ENCODE data around the gene KIF3B.
"Not testable (repeated sequence)": the region's sequence is repeated elsewhere in the genome, so short reads cannot be mapped to it uniquely, and the experiment has no call there.

The KIF3B gene

DNA sequence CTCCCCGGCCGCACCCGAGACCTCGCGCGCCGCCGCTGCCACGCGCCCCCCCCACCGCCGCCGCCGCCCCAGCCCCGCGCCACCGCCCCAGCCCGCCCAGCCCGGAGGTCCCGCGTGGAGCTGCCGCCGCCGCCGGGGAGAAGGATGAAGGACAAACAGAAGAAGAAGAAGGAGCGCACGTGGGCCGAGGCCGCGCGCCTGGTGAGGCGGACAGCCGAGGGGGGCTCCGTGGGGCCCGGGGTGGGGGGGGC is 81.1 kb downstream of the KIF3B start:
- H3K27me3 Mint-ChIP-seq: no peaks in the 10 kb centered on the region
- no peaks in the 10 kb centered on the region for H3K9me3 Mint-ChIP-seq (ENCODE audit: low read depth)
- H3K4me1 Mint-ChIP-seq (ENCODE audit: low read depth): peaks cover 61% of the 10 kb centered on the region
- H3K27ac Mint-ChIP-seq: no peak overlapping the region
- H3K36me3 Mint-ChIP-seq: peaks cover 6% of the 10 kb centered on the region
- H3K4me3 Mint-ChIP-seq: peak overlapping the region; percentile 96

DNA sequence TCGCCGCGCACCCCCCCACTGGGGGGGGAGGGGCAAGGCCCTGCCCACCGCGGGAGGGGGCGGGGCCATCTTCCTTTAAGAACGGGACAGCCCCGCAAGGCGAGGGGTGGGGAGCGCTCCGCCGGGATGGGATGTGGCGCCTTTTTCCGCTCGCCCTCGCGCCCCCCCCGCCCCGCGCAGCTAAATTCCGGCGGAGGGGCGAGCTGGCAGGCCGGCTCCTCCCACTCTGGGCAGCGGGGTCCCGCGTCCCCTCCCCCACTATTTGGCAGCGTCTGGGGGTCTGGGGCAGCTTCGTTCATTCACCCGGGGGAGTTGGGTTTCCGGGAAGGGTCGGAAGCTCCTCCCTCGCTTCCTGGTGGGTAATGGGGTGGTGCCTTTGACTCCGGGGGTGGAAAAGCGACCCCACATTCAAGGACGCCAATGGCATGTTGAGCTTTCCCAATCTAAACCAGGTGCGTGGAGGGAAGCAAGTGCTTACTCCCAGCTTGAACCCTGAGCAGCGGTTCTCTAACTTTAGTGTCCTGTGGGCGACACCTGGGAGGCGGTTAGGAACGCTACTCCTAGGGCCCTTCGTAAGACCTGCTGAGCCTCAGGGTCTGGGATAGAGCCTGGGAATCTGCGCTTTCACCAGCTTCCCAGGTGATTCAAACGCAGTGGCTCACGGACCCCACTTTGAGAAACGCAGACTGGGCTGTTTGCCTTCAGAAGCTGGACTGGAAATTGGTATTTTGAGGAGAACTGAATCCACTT is 81.6 kb downstream of the KIF3B start:
- H3K4me1 Mint-ChIP-seq (ENCODE audit: low read depth): peaks cover 66% of the 10 kb centered on the region
- no peaks in the 10 kb centered on the region for H3K9me3 Mint-ChIP-seq (ENCODE audit: low read depth)
- H3K27ac Mint-ChIP-seq: peak overlapping the region; percentile 93
- H3K36me3 Mint-ChIP-seq: peaks cover 6% of the 10 kb centered on the region
- no peaks in the 10 kb centered on the region for H3K27me3 Mint-ChIP-seq
- peak overlapping the region; percentile 96 for H3K4me3 Mint-ChIP-seq

DNA sequence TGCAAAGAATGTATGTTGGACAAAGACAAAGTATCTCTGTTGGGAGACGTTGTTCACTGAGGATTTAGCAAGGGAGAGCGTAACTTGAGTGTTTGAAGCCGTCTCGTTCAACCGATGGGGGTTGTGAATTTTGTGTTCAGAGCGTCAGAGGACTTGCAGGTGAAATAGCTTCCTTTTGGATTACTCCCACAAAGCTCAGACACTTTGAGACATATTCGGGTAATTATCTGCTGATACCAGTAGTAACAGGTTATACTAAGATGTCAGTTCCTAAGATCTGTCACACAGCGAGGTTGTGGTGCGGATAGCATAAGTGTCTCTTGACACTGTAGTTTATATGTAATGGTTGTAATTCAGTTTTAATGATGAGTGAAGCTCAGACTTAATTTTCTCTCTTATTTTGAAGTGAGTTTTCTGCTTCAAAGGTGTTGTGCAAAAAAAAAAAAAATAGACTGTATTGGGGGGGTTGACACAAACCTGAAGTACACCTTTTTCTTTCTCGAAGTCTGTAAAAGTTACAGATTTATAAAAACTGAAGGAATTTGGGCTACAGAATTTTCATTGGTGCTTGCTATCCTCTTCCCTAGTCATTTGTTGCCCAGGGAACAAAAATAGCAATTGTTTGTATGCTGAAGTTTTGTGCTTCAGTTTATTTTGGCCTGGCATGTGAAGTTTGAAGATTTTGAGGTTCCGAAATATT is 82.3 kb downstream of the KIF3B start:
- Mint-ChIP-seq H3K36me3 (peaks cover 6% of the 10 kb centered on the region), H3K4me1 (ENCODE audit: low read depth) (peaks cover 68% of the 10 kb centered on the region), H3K9me3 (ENCODE audit: low read depth) (no peaks in the 10 kb centered on the region), H3K27ac (peak overlapping the region; percentile 93), H3K4me3 (peak overlapping the region; percentile 96), H3K27me3 (no peaks in the 10 kb centered on the region)

DNA sequence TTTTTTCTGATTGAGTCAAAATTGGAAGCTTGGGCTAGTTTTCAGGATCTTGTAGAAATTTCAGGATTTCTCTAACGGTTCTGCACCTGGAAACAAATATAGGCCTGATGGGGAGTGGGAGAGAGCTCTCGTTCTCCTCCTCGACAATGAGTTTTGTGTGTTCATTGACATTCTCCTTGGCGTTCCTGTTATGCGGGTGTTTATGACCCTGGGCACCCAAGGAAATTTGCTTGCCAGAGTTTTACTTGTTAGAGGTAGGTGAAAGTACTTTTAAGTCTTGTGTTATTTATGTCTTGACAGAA is 82.8 kb downstream of the KIF3B start:
- Mint-ChIP-seq H3K4me1 (ENCODE audit: low read depth) (peaks cover 68% of the 10 kb centered on the region), H3K27me3 (no peaks in the 10 kb centered on the region), H3K27ac (peak overlapping the region; percentile 93), H3K9me3 (ENCODE audit: low read depth) (no peaks in the 10 kb centered on the region), H3K4me3 (peak overlapping the region; percentile 96), H3K36me3 (peaks cover 6% of the 10 kb centered on the region)

DNA sequence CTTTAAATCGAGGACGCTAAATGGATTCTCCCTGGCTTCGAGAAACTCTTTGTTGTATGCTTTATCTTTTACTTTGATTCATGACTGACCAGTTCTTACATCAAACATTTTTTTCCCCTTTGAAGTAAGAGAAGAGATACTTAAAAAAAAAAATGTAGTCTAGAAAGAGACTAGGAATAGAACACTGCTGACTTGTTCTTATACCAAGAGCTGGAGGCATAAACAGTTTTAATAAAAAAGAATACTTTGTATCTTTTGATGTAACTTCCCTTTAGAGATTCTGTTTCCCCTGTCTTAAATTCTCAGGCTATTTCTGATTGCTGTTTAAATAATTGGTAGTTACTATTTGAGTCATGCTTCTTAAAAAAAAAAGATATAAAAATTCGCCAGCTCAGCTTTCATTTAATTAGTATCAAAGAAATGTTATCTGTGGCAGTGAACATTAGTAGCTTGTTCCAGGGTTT is 85.5 kb downstream of the KIF3B start:
- H3K27me3 Mint-ChIP-seq: no peaks in the 10 kb centered on the region
- H3K27ac Mint-ChIP-seq: peak overlapping the region; percentile 67
- no peaks in the 10 kb centered on the region for H3K9me3 Mint-ChIP-seq (ENCODE audit: low read depth)
- peaks cover 6% of the 10 kb centered on the region for H3K36me3 Mint-ChIP-seq
- peak overlapping the region; percentile 96 for H3K4me3 Mint-ChIP-seq
- H3K4me1 Mint-ChIP-seq (ENCODE audit: low read depth): peaks cover 81% of the 10 kb centered on the region

DNA sequence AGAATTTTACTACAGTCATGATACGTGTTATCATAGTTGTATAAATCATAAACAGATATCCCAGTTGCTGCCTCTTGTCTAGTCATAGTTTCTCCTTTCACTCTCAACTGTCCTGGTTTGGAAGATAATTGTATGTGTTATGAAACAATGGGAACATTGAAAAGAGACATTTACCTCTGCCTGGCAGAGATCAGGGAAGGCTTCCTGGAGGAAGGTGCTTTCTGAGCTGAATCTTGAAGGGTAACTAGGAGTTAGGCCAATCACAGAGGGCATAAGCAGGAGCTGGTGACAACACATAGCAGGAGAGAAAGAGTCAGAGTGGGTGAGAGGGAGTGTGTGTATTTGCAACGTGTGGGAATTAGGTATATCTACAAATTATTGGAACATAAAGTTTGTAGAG is 86.0 kb downstream of the KIF3B start:
- peak overlapping the region; percentile 96 for H3K4me3 Mint-ChIP-seq
- H3K9me3 Mint-ChIP-seq (ENCODE audit: low read depth): no peaks in the 10 kb centered on the region
- peaks cover 87% of the 10 kb centered on the region for H3K4me1 Mint-ChIP-seq (ENCODE audit: low read depth)
- peaks cover 6% of the 10 kb centered on the region for H3K36me3 Mint-ChIP-seq
- peak overlapping the region; percentile 67 for H3K27ac Mint-ChIP-seq
- H3K27me3 Mint-ChIP-seq: no peaks in the 10 kb centered on the region

DNA sequence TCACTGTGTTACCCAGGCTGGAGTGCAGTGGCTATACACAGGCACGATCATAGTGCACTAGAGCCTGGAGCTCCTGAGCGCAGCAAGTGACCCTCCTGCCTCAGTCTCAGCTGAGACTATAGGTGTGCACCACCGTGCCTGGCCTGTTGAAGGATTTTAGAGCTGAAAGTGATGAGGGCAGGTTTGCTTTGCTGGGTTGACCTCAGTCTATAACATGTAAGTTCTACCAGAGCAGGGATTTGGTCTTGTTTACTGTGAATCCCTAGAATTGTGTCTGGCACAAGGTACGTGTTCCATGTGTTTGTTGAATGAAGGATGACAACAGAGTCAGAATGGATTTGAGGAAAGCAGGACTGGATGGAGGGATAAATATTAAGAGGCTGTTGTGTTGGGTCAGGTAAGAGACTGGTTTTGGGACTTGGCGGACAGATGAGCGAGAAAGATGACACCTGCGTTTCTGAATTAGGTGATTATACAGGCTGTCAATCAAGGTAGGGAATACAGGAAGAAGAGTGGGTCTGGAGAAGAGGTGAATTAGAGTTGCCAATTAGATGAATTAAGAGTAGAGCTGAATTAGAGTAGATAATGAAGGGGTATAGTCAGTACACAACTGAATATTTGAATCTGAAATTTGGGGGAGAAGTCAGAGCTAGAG is 87.2 kb downstream of the KIF3B start:
- peak overlapping the region; percentile 30 for H3K4me3 Mint-ChIP-seq
- peak overlapping the region; percentile 22 for H3K27ac Mint-ChIP-seq
- no peaks in the 10 kb centered on the region for H3K9me3 Mint-ChIP-seq (ENCODE audit: low read depth)
- peaks cover 2% of the 10 kb centered on the region for H3K36me3 Mint-ChIP-seq
- peaks cover 88% of the 10 kb centered on the region for H3K4me1 Mint-ChIP-seq (ENCODE audit: low read depth)
- no peaks in the 10 kb centered on the region for H3K27me3 Mint-ChIP-seq

DNA sequence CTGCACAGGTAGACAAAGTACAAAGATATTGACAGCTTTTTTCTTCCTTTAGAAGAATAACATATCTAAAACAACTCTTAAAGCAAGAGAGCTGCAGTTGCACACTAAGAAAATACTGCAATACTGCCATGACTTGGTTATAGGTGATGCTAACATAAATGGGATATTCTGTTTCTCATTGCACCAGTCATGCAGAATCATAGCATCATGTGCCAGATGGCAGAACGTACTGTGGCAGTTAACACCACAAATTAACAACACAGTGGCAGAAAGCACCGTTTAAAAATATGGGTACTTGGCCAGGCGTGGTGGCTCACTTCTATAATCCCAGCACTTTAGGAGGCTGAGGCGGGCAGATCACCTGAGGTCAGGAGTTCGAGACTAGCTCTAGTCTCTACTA is 88.1 kb downstream of the KIF3B start:
- peak overlapping the region; percentile 22 for H3K27ac Mint-ChIP-seq
- no peaks in the 10 kb centered on the region for H3K36me3 Mint-ChIP-seq
- peak overlapping the region; percentile 30 for H3K4me3 Mint-ChIP-seq
- H3K27me3 Mint-ChIP-seq: no peaks in the 10 kb centered on the region
- no peaks in the 10 kb centered on the region for H3K9me3 Mint-ChIP-seq (ENCODE audit: low read depth)
- peaks cover 82% of the 10 kb centered on the region for H3K4me1 Mint-ChIP-seq (ENCODE audit: low read depth)

DNA sequence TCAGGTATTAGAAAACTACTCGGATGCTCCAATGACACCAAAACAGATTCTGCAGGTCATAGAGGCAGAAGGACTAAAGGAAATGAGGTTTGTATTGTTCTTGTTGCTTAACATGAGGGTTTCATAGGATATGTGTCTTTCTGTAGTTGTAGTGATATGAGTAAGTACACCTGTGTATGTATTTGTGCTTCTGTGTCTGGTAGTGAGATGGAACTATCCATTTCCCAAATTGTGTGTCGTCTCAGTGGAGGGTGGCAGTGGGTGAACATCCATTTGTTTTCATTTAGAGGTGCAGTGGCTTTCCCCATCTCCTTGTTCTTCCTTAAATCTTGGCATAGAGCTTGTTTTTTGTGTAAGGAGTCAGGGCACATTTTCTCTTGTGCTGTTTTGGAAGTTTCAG is 88.9 kb downstream of the KIF3B start:
- H3K36me3 Mint-ChIP-seq: no peaks in the 10 kb centered on the region

DNA sequence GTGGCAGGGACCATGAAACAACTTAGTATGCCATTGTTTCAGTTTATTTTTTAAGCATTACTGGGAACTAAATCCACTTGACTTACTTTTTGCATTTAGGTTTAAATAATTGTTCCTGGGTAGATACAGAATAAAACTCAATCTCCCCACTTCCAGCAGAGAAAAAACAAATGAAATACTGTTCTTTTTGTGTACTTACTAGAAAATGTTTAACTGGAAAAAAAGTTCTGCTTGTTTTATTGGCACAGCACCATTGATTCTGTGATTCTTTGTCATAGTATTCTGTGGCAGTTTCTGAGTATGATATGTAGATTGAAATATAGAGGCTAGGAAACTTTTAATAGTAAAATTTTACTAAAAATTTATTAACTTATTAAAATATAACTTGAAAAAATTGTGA is 90.9 kb downstream of the KIF3B start:
- Mint-ChIP-seq H3K27me3 (no peaks in the 10 kb centered on the region), H3K4me1 (ENCODE audit: low read depth) (peaks cover 59% of the 10 kb centered on the region), H3K4me3 (no peak overlapping the region), H3K9me3 (ENCODE audit: low read depth) (no peaks in the 10 kb centered on the region), H3K27ac (peak overlapping the region; percentile 34), H3K36me3 (no peaks in the 10 kb centered on the region)

More for the DNA sequence above, 88.9 kb downstream of the KIF3B start:
- H3K4me3 Mint-ChIP-seq: peak overlapping the region; percentile 46
- H3K9me3 Mint-ChIP-seq (ENCODE audit: low read depth): no peaks in the 10 kb centered on the region
- H3K27ac Mint-ChIP-seq: peak overlapping the region; percentile 74
- H3K27me3 Mint-ChIP-seq: no peaks in the 10 kb centered on the region
- H3K4me1 Mint-ChIP-seq (ENCODE audit: low read depth): peaks cover 77% of the 10 kb centered on the region

DNA sequence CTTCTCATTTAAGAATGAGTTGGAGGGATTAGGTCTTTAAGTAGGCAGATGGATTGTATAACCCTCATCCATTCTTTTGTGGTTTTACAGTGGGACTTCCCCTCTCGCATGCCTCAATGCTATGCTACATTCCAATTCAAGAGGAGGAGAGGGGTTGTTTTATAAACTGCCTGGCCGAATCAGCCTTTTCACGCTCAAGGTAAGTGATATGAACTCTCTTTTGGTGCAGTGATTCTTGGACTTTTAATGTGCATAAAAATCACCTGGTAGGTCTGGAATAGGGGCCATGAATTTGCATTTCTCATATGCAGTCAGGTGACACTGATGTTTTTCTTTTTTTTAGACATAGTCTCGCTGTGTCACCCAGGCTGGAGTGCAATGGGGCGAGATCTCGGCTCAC is 91.5 kb downstream of the KIF3B start:
- Mint-ChIP-seq H3K9me3 (ENCODE audit: low read depth) (no peaks in the 10 kb centered on the region), H3K4me3 (peak overlapping the region; percentile 0), H3K27ac (peak overlapping the region; percentile 62), H3K36me3 (no peaks in the 10 kb centered on the region), H3K4me1 (ENCODE audit: low read depth) (peaks cover 53% of the 10 kb centered on the region), H3K27me3 (no peaks in the 10 kb centered on the region)

DNA sequence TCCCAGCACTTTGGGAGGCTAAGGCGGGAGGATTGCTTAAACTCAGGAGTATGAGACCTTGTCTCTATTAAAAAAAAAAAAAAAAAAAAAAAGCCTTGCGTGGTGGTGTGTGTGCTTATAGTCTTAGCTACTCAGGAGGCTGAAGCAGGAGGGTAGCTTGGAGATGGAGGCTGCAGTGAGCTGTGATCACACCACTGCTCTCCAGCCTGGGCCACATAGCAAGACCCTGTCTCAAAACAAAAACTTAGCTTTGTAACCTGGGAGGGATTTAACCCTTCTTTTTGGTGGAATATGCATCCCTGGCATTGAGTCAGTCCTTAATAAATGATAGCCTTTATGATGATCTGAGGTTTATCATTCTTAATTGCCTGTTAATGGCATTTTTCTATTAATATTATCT is 93.4 kb downstream of the KIF3B start:
- Mint-ChIP-seq H3K4me3 (no peak overlapping the region), H3K9me3 (ENCODE audit: low read depth) (no peaks in the 10 kb centered on the region), H3K36me3 (no peaks in the 10 kb centered on the region), H3K27me3 (no peaks in the 10 kb centered on the region), H3K27ac (no peak overlapping the region), H3K4me1 (ENCODE audit: low read depth) (peaks cover 33% of the 10 kb centered on the region)

DNA sequence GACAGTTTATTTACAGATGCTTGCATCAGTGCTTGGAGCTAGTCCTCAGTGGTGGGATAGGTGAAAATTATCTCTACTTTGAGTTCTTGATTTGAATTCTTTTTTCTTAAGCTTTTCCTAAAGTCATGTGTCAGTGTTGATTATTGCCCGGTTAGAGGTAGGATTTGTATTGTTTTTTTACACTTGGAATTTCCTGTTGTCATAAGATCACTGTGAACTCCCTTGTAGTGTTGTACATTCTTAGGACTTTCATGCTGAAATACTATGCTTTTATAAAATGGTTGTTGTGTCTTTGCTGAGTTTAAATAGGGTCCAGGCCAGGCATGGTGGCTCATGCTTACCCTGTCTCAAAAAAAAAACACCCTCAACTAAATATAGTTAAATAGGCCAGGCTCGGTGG is 101.0 kb downstream of the KIF3B start:
- H3K36me3 Mint-ChIP-seq: no peaks in the 10 kb centered on the region
- H3K27me3 Mint-ChIP-seq: no peaks in the 10 kb centered on the region
- H3K27ac Mint-ChIP-seq: peak overlapping the region; percentile 46
- no peak overlapping the region for H3K4me3 Mint-ChIP-seq
- no peaks in the 10 kb centered on the region for H3K9me3 Mint-ChIP-seq (ENCODE audit: low read depth)
- peaks cover 14% of the 10 kb centered on the region for H3K4me1 Mint-ChIP-seq (ENCODE audit: low read depth)

DNA sequence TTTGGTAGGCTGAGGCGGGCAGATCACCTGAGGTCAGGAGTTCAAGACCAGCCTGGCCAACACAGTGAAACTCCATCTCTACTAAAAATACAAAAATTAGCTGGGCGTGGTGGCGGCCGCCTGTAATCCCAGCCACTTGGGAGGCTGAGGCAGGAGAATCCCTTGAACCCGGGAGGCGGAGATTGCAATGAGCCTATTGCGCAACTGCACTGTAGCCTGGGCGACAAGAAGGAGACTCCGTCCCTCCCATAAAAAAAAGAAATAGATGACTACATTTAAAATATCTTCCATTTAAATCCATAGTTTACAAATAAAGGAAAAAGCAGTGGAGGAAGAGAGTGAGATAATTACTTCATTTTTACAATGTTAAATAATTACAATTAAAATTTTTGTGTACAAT is 102.6 kb downstream of the KIF3B start:
- H3K4me3 Mint-ChIP-seq; H3K27ac Mint-ChIP-seq; H3K27me3 Mint-ChIP-seq; H3K9me3 Mint-ChIP-seq (ENCODE audit: low read depth); H3K36me3 Mint-ChIP-seq: not testable (repeated sequence)
- peaks cover 29% of the 10 kb centered on the region for H3K4me1 Mint-ChIP-seq (ENCODE audit: low read depth)

DNA sequence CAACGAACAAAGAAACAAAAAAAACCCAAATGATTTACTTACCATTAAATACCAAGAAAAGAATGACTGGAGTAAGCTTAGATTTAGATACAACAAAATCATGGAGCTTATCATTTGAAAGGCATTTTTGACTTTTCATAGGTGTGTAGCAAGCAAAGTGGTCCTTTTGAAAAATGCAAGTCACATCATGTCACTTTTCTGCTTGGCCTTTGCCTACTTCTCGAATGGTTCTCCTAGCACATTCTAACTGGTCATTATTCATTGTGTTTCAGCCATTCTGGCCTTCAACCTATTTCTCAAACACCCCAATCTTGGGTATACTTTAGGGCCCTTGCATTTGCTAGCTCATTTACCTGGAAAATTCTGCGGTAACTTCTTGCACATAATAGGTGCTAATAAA is 103.3 kb downstream of the KIF3B start:
- no peak overlapping the region for H3K27ac Mint-ChIP-seq
- no peaks in the 10 kb centered on the region for H3K27me3 Mint-ChIP-seq
- no peaks in the 10 kb centered on the region for H3K9me3 Mint-ChIP-seq (ENCODE audit: low read depth)
- H3K4me1 Mint-ChIP-seq (ENCODE audit: low read depth): peaks cover 34% of the 10 kb centered on the region
- no peaks in the 10 kb centered on the region for H3K36me3 Mint-ChIP-seq
- H3K4me3 Mint-ChIP-seq: no peak overlapping the region

All from activated naive CD8-positive, alpha-beta T cell (primary cell).